Stimulated activated naive CD8-positive, alpha-beta T cell treated with anti-CD3 and anti-CD28 coated beads, Interleukin-15, Interleukin-2, amounts not matched to agents 100 ng/mL and 50 ng/mL, for 24 hours (primary cell): ENCODE data around the gene SRP68.

Experiments used
- H3K27ac Mint-ChIP-seq: one replicate; pipeline ENCODE4 v1.8.0; 2021; ENCODE audit warnings: mild to moderate bottlenecking, mixed read lengths
- H3K27me3 Mint-ChIP-seq: one replicate; pipeline ENCODE4 v1.8.0; 2021; ENCODE audit warnings: mixed read lengths
- H3K36me3 Mint-ChIP-seq: one replicate; pipeline ENCODE4 v1.8.0; 2021; ENCODE audit warnings: low read depth, mixed read lengths
- H3K4me1 Mint-ChIP-seq: one replicate; pipeline ENCODE4 v1.8.0; 2021; ENCODE audit warnings: low read depth, mixed read lengths
- H3K4me3 Mint-ChIP-seq: one replicate; pipeline ENCODE4 v1.8.0; 2021; ENCODE audit warnings: mild to moderate bottlenecking, mixed read lengths
- H3K9me3 Mint-ChIP-seq: one replicate; pipeline ENCODE4 v1.8.0; 2021; ENCODE audit warnings: mixed read lengths

Gene SRP68

GRCh38 chr17:76009447-76009846, 62.9 kb downstream of the SRP68 start:
- Mint-ChIP-seq H3K27ac (no peak overlapping the region), H3K27me3 (no peaks in the 10 kb centered on the region), H3K4me1 (peaks cover 6% of the 10 kb centered on the region), H3K36me3 (no peaks in the 10 kb centered on the region), H3K4me3 (no peak overlapping the region), H3K9me3 (no peaks in the 10 kb centered on the region)

GRCh38 chr17:76008630-76009425, 63.5 kb downstream of the SRP68 start:
- Mint-ChIP-seq H3K4me3 (no peak overlapping the region), H3K27me3 (no peaks in the 10 kb centered on the region), H3K27ac (no peak overlapping the region), H3K9me3 (no peaks in the 10 kb centered on the region), H3K4me1 (peaks cover under 1% of the 10 kb centered on the region), H3K36me3 (no peaks in the 10 kb centered on the region)

- Mint-ChIP-seq H3K36me3 (no peaks in the 10 kb centered on the region), H3K27me3 (no peaks in the 10 kb centered on the region), H3K4me1 (no peaks in the 10 kb centered on the region), H3K9me3 (no peaks in the 10 kb centered on the region), H3K4me3 (no peak overlapping the region), H3K27ac (no peak overlapping the region)
Observed at GRCh38 chr17:76008208-76008607, 64.1 kb downstream of the SRP68 start.

GRCh38 chr17:76007850-76008165, 64.5 kb downstream of the SRP68 start:
- Mint-ChIP-seq H3K27me3 (no peaks in the 10 kb centered on the region), H3K4me1 (no peaks in the 10 kb centered on the region), H3K27ac (no peak overlapping the region), H3K36me3 (no peaks in the 10 kb centered on the region), H3K4me3 (no peak overlapping the region), H3K9me3 (no peaks in the 10 kb centered on the region)

DNA sequence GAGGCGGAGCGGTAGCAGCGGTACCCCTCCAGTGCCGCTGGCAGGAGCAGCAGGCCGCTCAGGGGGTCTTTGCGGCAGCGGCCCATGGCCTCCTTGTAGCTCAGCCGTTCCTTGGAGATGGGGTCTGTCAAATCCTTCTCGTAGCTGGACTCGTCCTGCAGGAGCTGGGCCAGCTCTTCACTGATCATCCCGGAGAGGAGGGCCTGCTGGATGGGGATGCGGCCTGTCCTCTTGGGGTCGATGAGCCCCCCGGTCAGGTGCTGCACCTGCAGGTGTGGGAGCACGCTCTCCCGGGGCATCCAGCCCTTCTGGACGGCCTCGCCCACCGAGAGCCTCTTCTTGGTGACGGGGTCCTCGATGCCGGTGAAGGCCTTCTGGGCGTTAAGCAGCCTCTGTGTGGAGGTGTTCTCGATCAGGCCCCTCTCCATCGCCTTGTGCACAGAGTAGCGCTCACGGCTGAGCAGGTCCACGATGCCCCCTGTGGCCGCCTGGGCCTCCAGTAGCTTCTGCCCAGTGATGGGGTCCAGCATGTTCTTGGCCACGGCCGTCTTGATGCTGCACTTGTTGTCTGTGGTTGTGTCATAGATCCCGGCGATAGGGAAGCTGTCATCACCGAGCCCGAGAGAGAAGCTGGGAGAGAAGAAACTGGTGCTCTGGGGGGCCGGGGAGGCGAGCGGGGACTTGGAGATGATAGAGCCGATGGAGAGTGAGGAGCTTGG, 65.0 kb downstream of the SRP68 start:
- H3K4me1 Mint-ChIP-seq, result no peaks in the 10 kb centered on the region
- H3K27ac Mint-ChIP-seq, result no peak overlapping the region

GRCh38 chr17:76005263-76006149, 66.8 kb downstream of the SRP68 start:
- Mint-ChIP-seq H3K27me3 (no peaks in the 10 kb centered on the region), H3K36me3 (no peaks in the 10 kb centered on the region)

More for the DNA sequence above, 65.0 kb downstream of the SRP68 start:
- Mint-ChIP-seq H3K4me3 (no peak overlapping the region), H3K27me3 (no peaks in the 10 kb centered on the region), H3K9me3 (no peaks in the 10 kb centered on the region), H3K36me3 (no peaks in the 10 kb centered on the region)

GRCh38 chr17:76004750-76005262, 67.5 kb downstream of the SRP68 start:
- Mint-ChIP-seq H3K27ac (no peak overlapping the region), H3K9me3 (no peaks in the 10 kb centered on the region), H3K4me1 (no peaks in the 10 kb centered on the region), H3K27me3 (no peaks in the 10 kb centered on the region), H3K36me3 (no peaks in the 10 kb centered on the region), H3K4me3 (no peak overlapping the region)

More at GRCh38 chr17:76005263-76006149, 66.8 kb downstream of the SRP68 start:
- H3K4me1 Mint-ChIP-seq, result no peaks in the 10 kb centered on the region
- no peaks in the 10 kb centered on the region for H3K9me3 Mint-ChIP-seq
- H3K27ac Mint-ChIP-seq, result no peak overlapping the region
- no peak overlapping the region for H3K4me3 Mint-ChIP-seq

GRCh38 chr17:76003915-76004314, 68.4 kb downstream of the SRP68 start:
- no peaks in the 10 kb centered on the region for H3K27me3 Mint-ChIP-seq
- H3K27ac Mint-ChIP-seq, result no peak overlapping the region
- H3K4me3 Mint-ChIP-seq, result no peak overlapping the region
- H3K4me1 Mint-ChIP-seq, result no peaks in the 10 kb centered on the region
- H3K36me3 Mint-ChIP-seq, result no peaks in the 10 kb centered on the region
- H3K9me3 Mint-ChIP-seq, result no peaks in the 10 kb centered on the region

DNA sequence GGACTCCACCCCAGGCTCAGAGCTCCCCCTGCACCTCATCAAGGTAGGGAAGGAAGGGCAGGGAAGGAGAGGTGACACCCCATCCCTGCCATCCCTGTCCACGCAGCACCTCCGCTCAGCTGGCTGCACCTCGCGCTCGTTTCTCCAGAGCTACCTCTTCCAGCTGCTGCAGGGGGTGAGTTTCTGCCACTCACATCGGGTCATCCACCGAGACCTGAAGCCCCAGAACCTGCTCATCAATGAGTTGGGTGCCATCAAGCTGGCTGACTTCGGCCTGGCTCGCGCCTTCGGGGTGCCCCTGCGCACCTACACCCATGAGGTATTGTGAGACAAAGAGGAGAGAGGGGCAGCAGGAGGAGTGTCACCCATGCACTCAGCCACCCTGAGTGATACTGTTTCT, 70.2 kb downstream of the SRP68 start:
- H3K27ac Mint-ChIP-seq, result no peak overlapping the region
- H3K36me3 Mint-ChIP-seq, result no peaks in the 10 kb centered on the region
- peaks cover 7% of the 10 kb centered on the region for H3K4me1 Mint-ChIP-seq
- no peak overlapping the region for H3K4me3 Mint-ChIP-seq
- no peaks in the 10 kb centered on the region for H3K27me3 Mint-ChIP-seq
- no peaks in the 10 kb centered on the region for H3K9me3 Mint-ChIP-seq

DNA sequence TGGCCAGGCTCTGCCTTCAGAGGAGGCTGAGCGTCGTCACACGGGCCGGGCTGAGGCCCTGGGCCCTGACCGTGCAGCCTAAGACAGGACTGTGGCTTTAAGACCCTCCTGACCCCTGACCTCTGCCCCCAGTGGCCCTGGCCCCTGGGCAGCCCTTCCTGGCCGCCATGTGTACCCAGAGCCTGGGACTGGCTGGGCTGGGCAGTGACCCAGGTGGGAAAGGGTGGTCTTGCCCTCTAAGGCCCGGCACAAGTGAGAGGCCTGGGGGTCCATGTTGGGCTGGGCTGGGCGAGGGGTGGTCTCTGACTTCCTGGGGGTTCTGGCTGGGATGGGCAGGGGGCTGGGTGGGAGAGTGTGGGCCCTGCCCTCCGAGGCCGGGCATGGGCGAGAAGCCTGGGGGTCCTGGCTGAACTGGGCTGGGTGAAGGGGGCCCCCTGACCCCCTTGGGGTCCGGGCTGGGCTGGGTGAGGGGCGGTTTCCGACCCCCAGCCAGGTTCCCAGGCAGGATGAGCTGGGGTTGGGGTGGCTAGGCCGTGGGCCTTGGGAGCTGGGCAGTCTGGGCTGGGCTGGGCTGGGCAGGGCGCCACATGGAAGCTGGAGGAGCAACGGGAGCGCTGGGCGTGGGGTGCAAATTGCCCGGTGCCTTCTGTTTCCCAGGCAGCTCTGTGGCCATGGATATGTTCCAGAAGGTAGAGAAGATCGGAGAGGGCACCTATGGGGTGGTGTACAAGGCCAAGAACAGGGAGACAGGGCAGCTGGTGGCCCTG, 71.4 kb downstream of the SRP68 start, which contains the start of gene CDK3:
CDK3 (plus strand) TSS at position 101 of the 767 bp plus-strand sequence; CDS start at position 672, 571 bp downstream.
- H3K27me3 Mint-ChIP-seq, result no peaks in the 10 kb centered on the region
- no peaks in the 10 kb centered on the region for H3K36me3 Mint-ChIP-seq
- H3K27ac Mint-ChIP-seq, result no peak within 1 kb of the TSS
- H3K9me3 Mint-ChIP-seq, result no peaks in the 10 kb centered on the region
- H3K4me1 Mint-ChIP-seq, result peaks cover 15% of the 10 kb centered on the region
- no peak within 1 kb of the TSS for H3K4me3 Mint-ChIP-seq

DNA sequence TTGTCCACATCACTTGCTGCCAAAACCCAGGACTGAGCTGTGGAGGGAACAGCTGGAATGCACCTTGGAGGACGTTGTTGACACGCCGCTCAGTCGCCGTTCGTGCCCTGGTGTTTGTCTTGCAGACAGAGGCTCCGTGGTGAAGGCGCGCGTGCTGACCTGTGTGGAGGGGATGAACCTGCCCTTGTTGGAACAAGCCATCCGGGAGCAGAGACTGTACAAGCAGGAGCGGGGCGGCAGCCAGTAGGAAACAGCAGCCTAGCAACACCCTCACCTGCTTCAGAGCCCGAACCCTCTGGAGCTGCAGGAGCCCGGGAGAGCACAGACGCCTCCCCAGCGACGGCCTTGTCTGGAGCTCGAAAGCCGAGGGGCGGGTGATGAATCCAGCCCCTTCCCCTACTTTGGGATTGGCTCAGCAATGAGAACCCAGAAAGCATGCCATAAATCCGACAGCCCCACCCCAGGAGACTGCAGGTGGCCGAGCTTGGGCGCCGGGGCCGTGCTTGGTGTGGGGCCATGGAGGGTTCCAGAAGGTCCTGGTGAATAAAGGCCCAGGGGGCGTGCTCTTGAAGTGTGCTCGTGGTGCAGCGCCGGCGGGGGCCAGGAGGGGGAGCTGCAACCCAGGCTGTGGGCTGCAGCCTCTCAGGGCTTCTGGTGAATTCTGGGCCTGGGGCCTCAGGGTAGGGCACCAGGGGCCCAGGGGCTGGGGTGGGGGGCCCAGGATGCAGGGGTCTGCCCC, 72.1 kb downstream of the SRP68 start:
- Mint-ChIP-seq H3K4me1 (peaks cover 15% of the 10 kb centered on the region), H3K36me3 (no peaks in the 10 kb centered on the region), H3K27me3 (no peaks in the 10 kb centered on the region), H3K27ac (no peak overlapping the region), H3K9me3 (no peaks in the 10 kb centered on the region), H3K4me3 (no peak overlapping the region)

- Mint-ChIP-seq H3K27me3 (no peaks in the 10 kb centered on the region), H3K4me1 (peaks cover 15% of the 10 kb centered on the region), H3K4me3 (no peak overlapping the region), H3K36me3 (peaks cover 2% of the 10 kb centered on the region), H3K9me3 (no peaks in the 10 kb centered on the region), H3K27ac (no peak overlapping the region)
Observed at GRCh38 chr17:75998327-75998795, 74.0 kb downstream of the SRP68 start.

DNA sequence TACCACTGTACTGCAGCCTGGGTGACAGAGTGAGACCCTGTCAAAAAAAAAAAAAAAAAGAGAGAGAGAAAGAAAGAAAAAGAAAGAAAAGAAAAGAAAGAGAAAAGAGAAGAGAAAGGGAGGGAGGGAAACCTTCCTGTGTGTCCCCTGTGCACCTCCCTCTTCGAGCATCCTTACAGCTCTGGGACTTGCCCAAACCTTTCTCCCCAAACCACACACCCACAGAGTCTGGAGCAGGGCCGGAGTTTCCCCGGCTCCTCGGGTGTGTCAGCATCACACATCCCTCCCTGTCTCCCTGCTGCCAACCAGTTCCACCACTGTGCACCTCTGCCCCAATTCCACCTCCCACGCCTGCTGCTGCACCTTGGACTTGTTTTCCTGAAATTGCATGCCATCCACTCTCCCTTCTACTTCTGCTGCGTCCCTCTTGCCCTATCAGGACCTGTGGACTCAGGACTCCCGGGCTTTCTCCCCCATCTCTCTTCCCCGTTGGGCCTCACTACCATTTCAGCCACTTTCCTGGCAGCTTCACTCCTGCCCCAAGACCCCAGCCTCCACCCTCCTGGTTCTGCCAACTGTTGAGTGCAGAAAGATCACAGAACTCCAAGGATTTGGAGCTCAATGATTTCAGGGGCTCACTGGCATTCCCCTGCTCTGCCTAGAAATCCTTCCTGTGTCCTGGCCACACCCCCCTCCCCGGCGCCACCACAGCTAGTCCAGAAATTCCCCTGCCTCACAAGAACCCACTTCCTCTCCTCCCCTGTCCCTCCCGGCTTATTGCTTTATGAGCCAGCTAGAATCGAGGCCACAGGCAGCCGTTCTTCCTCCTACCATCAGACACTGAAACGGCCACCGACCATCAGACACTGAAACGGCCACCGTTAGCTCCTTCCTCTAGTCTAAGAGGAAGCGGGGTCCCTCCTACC, 75.4 kb downstream of the SRP68 start:
- no peaks in the 10 kb centered on the region for H3K27me3 Mint-ChIP-seq
- peaks cover 5% of the 10 kb centered on the region for H3K36me3 Mint-ChIP-seq
- H3K4me3 Mint-ChIP-seq, result peak overlapping the region; percentile 24
- H3K27ac Mint-ChIP-seq, result peak overlapping the region; percentile 61
- no peaks in the 10 kb centered on the region for H3K9me3 Mint-ChIP-seq
- peaks cover 15% of the 10 kb centered on the region for H3K4me1 Mint-ChIP-seq
